ENCODE measurements around the gene PSD.
A peak's percentile ranks its signal among the peaks of the same experiment; 100 is the strongest.
"Not testable (repeated sequence)": the region's sequence is repeated elsewhere in the genome, so short reads cannot be mapped to it uniquely, and the experiment has no call there.

PSD gene

DNA sequence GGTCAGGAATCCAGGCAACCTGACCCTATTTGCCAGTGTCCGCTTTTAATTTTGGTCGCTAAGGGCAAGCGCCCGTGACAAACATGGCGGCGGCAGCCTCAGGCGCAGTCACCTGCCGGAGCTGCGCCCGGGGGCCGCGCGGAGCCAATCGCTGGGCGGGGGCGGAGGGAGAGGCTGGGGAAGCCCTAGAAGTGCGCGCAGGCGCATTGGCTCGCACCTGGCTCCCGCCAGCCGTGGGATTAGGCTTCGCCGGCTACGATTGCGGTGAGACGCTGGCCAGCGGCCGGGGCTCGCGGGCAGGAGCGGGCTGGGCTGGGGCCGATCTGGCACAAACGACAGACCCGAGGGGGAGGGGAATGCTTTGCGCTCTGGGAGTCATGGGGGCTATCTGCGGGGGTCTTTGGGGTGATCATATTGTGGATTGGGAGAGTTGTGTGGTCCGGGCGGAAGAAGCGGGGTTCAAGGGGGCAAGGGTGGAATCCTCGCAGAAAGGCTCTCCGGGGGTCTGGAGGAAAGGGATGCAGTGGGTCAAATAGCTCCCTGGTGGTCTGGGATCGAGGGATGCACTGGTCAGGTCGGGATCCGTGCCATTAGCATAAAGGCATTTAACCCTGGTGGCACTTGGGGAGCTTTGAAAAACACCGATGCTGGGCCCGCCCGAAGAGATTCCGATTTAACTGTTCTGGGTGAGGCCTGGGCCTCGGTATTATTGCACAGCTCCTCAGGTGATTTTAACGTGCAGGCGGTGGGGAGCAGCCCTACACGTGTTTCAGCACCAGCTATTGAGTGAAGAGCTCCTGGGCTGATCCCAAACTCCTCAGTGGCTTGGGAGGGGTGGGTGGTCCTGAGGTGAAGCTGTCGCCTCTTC is 42.8 kb upstream of the PSD start:
- TF ChIP-seq, protein P1, sequence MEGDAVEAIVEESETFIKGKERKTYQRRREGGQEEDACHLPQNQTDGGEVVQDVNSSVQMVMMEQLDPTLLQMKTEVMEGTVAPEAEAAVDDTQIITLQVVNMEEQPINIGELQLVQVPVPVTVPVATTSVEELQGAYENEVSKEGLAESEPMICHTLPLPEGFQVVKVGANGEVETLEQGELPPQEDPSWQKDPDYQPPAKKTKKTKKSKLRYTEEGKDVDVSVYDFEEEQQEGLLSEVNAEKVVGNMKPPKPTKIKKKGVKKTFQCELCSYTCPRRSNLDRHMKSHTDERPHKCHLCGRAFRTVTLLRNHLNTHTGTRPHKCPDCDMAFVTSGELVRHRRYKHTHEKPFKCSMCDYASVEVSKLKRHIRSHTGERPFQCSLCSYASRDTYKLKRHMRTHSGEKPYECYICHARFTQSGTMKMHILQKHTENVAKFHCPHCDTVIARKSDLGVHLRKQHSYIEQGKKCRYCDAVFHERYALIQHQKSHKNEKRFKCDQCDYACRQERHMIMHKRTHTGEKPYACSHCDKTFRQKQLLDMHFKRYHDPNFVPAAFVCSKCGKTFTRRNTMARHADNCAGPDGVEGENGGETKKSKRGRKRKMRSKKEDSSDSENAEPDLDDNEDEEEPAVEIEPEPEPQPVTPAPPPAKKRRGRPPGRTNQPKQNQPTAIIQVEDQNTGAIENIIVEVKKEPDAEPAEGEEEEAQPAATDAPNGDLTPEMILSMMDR (IDR thresholded peaks at IDR 0.05; ENCODE audit: insufficient read depth, low read depth, low read length, missing control alignments) = no peak
- peak; percentile 94 for DNase-seq (ENCODE audit: low read depth)
- H3K4me3 ChIP-seq (ENCODE audit: low read depth, low read length) = peak overlapping the region; percentile 74

DNA sequence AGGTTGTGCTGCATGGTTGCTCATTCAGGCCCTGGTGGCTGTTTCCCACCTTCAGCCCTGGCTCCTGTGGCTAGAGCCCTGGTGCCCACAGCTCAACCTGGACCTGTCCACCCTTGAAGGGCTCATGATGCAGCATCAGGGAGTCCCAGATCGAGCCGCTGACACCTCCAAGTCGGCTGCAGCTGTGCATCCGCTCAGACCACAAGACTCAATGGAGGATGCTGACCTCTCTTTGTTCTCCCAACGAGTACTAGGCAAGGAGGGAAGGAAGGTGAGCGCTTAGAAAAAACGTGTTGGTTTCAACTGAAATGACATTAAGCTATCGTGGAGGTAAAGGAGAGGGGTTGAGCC is 42.2 kb upstream of the PSD start:
- TF ChIP-seq, protein P1 (IDR thresholded peaks at IDR 0.05; ENCODE audit: insufficient read depth, low read depth, low read length, missing control alignments) = no peak
- peak overlapping the region; percentile 74 for H3K4me3 ChIP-seq (ENCODE audit: low read depth, low read length)

DNA sequence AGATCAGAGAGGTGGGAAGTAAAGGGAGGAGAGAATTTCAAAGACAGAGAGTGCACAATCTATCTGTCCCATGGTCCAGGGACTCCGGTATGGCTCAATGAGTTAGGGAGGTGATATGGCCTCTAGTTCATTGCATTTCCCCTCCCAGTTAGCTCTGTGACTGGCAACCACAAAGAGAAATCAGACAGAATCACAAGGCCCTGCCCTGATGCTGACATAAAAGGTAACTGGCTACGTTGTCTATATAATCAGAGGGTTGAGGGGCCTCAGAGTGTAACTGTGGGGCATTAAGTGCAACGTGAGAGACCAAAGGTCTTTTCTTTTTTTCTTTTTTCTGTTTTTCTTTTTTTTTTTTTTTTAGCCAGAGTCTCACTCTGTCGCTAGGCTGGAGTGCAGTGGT is 40.1 kb upstream of the PSD start:
- H3K4me3 ChIP-seq (ENCODE audit: low read depth, low read length) = no peak overlapping the region
- DNase-seq (ENCODE audit: low read depth) = no peak
- TF ChIP-seq, protein P1 (IDR thresholded peaks at IDR 0.05; ENCODE audit: insufficient read depth, low read depth, low read length, missing control alignments) = no peak

More for the DNA sequence above, 42.2 kb upstream of the PSD start:
- DNase-seq (ENCODE audit: low read depth) = no peak

DNA sequence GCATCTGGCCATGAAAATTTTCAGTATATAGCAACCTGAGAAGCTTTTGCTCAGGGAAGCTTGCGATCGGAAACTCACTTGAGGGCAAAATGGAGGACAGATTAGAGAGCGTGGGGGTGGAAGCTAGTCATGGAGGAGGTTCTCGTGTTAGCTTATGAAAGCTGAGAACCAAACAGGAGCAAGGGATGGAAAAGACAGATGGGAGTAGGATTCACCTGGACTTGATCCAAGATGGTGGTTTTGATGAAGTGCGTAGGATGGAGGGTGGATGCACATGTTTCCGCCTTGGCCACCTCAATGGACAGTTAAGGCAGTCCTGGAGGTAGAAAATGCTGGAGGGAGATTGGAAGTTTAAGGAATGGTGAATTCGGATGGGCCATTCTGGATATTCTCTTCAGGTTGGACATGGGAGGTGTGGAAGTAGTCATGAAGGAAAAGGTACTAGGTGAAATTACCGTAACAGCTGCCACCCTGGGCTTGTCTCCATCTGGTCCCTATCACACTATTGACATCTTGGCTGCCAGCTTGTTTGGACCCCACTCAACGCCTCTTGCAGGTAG is 39.1 kb upstream of the PSD start:
- no peak overlapping the region for H3K4me3 ChIP-seq (ENCODE audit: low read depth, low read length)
- DNase-seq (ENCODE audit: low read depth) = no peak
- TF ChIP-seq, protein P1 (IDR thresholded peaks at IDR 0.05; ENCODE audit: insufficient read depth, low read depth, low read length, missing control alignments) = no peak

DNA sequence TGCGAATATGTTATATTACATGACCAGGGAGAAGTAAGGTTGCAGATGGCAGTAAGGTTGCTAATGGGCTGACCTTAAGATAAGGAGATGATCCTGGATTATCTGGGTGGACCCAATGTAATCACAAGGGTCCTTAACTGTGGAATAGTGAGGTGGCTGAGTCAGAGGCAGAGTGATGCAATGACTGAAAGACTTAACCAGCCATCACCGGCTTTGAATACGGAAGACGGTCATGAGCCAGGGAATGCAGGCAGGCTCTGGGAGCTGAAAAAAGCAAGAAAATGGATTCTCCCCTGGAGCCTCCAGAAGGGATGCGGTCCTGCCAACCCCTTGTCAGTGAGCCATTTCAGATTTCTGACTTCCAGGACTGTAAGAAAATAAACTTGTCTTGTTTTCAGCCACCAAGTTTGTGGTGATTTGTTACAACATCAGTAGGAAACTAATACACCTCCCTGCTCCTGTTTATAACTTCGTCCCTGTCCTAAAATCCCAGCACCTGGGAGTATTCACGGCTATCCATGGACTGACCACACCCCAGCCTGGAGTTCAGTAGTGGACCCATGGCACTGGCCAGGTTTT is 37.4 kb upstream of the PSD start:
- TF ChIP-seq, protein P1 (IDR thresholded peaks at IDR 0.05; ENCODE audit: insufficient read depth, low read depth, low read length, missing control alignments) = no peak
- H3K4me3 ChIP-seq (ENCODE audit: low read depth, low read length) = no peak overlapping the region
- no peak for DNase-seq (ENCODE audit: low read depth)

DNA sequence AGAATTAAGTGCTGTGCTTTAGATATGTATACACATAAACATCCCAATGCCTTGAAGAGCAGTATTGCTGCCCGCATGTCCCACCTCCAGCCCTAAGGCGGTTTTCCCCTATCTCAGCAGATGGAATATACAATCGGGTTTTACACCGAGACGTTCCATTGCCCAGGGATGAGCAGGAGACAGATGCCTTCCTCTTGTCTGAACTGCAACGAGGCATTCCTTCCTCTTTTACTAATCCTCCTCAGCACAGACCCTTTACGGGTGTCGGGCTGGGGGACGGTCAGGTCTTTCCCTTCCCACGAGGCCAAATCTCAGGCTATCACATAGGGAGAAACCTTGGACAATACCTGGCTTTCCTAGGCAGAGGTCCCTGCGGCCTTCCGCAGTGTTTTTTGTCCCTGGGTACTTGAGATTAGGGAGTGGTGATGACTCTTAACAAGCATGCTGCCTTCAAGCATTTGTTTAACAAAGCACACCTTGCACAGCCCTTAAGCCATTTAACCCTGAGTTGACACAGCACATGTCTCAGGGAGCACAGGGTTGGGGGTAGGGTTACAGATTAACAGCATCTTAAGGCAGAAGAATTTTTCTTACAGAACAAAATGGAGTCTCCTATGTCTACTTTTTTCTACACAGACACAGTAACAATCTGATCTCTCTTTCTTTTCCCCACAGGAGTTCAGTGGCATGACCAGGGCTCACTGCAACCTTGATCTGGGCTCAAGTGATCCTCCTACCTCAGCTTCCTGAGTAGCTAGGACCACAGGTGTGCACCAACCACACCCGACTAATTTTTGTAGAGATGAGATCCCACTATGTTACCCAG is 36.3 kb upstream of the PSD start:
- H3K4me3 ChIP-seq (ENCODE audit: low read depth, low read length); DNase-seq (ENCODE audit: low read depth): not testable (repeated sequence)

DNA sequence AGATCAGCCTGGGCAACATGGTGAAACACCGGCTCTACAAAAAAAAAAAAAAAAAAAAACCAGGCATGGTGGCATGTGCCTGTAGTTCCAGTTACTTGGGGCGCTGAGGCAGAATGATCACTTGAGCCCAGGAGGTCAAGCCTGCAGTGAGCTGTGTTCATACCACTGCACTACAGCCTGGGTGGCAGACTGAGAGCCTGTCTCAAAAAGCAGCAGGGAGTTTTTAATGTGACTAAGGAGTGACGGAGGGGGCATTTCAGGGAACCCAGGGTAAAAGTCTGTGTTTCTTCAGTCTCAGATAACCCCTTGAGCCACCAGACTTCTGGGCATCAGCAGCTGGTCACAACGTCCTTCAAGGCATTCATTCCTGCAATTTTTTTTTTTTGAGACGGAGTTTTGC is 34.9 kb upstream of the PSD start:
- TF ChIP-seq, protein P1 (IDR thresholded peaks at IDR 0.05; ENCODE audit: insufficient read depth, low read depth, low read length, missing control alignments) = no peak
- H3K4me3 ChIP-seq (ENCODE audit: low read depth, low read length) = no peak overlapping the region
- no peak for DNase-seq (ENCODE audit: low read depth)
